NCI-H128 (cell line): ENCODE measurements around the gene AGBL4.

ENCODE experiments used
- DNase-seq: peaks from one replicate; lab custom pipeline; 2025; ENCODE audit not compliant: unreplicated experiment; lab: John Stamatoyannopoulos, UW

AGBL4 gene

GRCh38 chr1:48784301-48784700, 1239.5 kb downstream of the AGBL4 start:
- no peak for DNase-seq

- DNase-seq = no peak
Measured at GRCh38 chr1:48777219-48777895, 1246.4 kb downstream of the AGBL4 start.

- DNase-seq = peak; percentile 93
Measured at GRCh38 chr1:48776393-48777218, 1247.1 kb downstream of the AGBL4 start, which contains the start of gene BEND5. BEND5 (minus strand) TSS chr1:48776891; CDS start chr1:48776831, 60 bp downstream.

- DNase-seq = no peak
Measured at GRCh38 chr1:48775831-48776392, 1247.8 kb downstream of the AGBL4 start.

GRCh38 chr1:48773133-48773532, 1250.6 kb downstream of the AGBL4 start:
- DNase-seq = no peak

GRCh38 chr1:48772211-48772610, 1251.5 kb downstream of the AGBL4 start:
- DNase-seq = no peak

- DNase-seq = no peak
Measured at GRCh38 chr1:48771561-48771960, 1252.2 kb downstream of the AGBL4 start.

- no peak for DNase-seq
Measured at GRCh38 chr1:48767975-48768510, 1255.7 kb downstream of the AGBL4 start.

- no peak for DNase-seq
Measured at GRCh38 chr1:48765335-48765734, 1258.4 kb downstream of the AGBL4 start.

GRCh38 chr1:48761986-48762385, 1261.8 kb downstream of the AGBL4 start:
- peak; percentile 17 for DNase-seq

- no peak for DNase-seq
Measured at GRCh38 chr1:48761411-48761810, 1262.3 kb downstream of the AGBL4 start.

GRCh38 chr1:48760857-48761256, 1262.9 kb downstream of the AGBL4 start:
- DNase-seq = no peak

- DNase-seq = no peak
Measured at GRCh38 chr1:48758976-48759375, 1264.8 kb downstream of the AGBL4 start.

GRCh38 chr1:48757363-48757762, 1266.4 kb downstream of the AGBL4 start:
- no peak for DNase-seq

GRCh38 chr1:48756683-48757316, 1267.0 kb downstream of the AGBL4 start:
- no peak for DNase-seq

- no peak for DNase-seq
Measured at GRCh38 chr1:48753293-48753692, 1270.5 kb downstream of the AGBL4 start.

GRCh38 chr1:48750109-48750508, 1273.6 kb downstream of the AGBL4 start:
- no peak for DNase-seq

- no peak for DNase-seq
Measured at GRCh38 chr1:48749068-48749467, 1274.7 kb downstream of the AGBL4 start.

- no peak for DNase-seq
Measured at GRCh38 chr1:48746906-48747305, 1276.8 kb downstream of the AGBL4 start.

- no peak for DNase-seq
Measured at GRCh38 chr1:48744032-48744431, 1279.7 kb downstream of the AGBL4 start.

- DNase-seq = no peak
Measured at GRCh38 chr1:48743480-48743879, 1280.3 kb downstream of the AGBL4 start.
